NCI-H1930 (cell line): ENCODE data around the gene LPCAT3.
"Not testable (repeated sequence)": the region's sequence is repeated elsewhere in the genome, so short reads cannot be mapped to it uniquely, and the experiment has no call there.

ENCODE experiments used
- DNase-seq, 2 experiments: peaks; one replicate each; lab custom pipeline; 2025; lab: John Stamatoyannopoulos, UW

The LPCAT3 gene

GRCh38 chr12:7037411-7037810 is 19.1 kb upstream of the LPCAT3 start:
- DNase-seq, result not testable (repeated sequence)

GRCh38 chr12:7035463-7035862 is 17.2 kb upstream of the LPCAT3 start:
- DNase-seq, result no peak

GRCh38 chr12:7034464-7034863 is 16.2 kb upstream of the LPCAT3 start:
- DNase-seq, result no peak

GRCh38 chr12:7032990-7033389 is 14.7 kb upstream of the LPCAT3 start:
- no peak for DNase-seq

GRCh38 chr12:7031306-7031705 is 13.0 kb upstream of the LPCAT3 start:
- DNase-seq, result no peak

- DNase-seq, result no peak
These were observed 8.6 kb upstream of the LPCAT3 start for GRCh38 chr12:7026854-7027253.

GRCh38 chr12:7023114-7023513 is 4.8 kb upstream of the LPCAT3 start:
- DNase-seq, result no peak

GRCh38 chr12:7021956-7022355 is 3.7 kb upstream of the LPCAT3 start:
- no peak for DNase-seq

GRCh38 chr12:7019043-7019569 is 830 bp upstream of the LPCAT3 start:
- no peak for DNase-seq

GRCh38 chr12:7017870-7018349 is 366 bp downstream of the LPCAT3 start:
- peak; percentile 77 to 78 for DNase-seq

GRCh38 chr12:7016958-7017571 is 1.2 kb downstream of the LPCAT3 start:
- DNase-seq, result no peak

GRCh38 chr12:7015555-7016370 is 2.5 kb downstream of the LPCAT3 start:
- DNase-seq, result no peak

- DNase-seq, result no peak
These were observed 5.2 kb downstream of the LPCAT3 start for GRCh38 chr12:7013101-7013500.

- no peak for DNase-seq
These were observed 6.2 kb downstream of the LPCAT3 start for GRCh38 chr12:7012024-7012607.

GRCh38 chr12:7011398-7011797 is 6.9 kb downstream of the LPCAT3 start:
- not testable (repeated sequence) for DNase-seq

- no peak for DNase-seq
These were observed 8.8 kb downstream of the LPCAT3 start for GRCh38 chr12:7009512-7009911.

- DNase-seq, result no peak
These were observed 9.4 kb downstream of the LPCAT3 start for GRCh38 chr12:7008864-7009263.

- no peak for DNase-seq
These were observed 11.6 kb downstream of the LPCAT3 start for GRCh38 chr12:7006639-7007038.

GRCh38 chr12:7005311-7005710 is 13.0 kb downstream of the LPCAT3 start:
- no peak for DNase-seq

GRCh38 chr12:7004840-7005239 is 13.4 kb downstream of the LPCAT3 start:
- DNase-seq, result no peak

GRCh38 chr12:7004287-7004803 is 13.9 kb downstream of the LPCAT3 start:
- DNase-seq, result no peak

GRCh38 chr12:7001921-7002591 is 16.2 kb downstream of the LPCAT3 start:
- no peak for DNase-seq
